GM21717 (cell line): Measurements from ENCODE around the gene SMARCD3.

Experiments
- ATAC-seq: cut with Tn5 transposase; IDR thresholded peaks from one replicate; pipeline ENCODE4 v1.9.1; 2021; ENCODE audit warnings: mild to moderate bottlenecking, moderate library complexity; ENCODE audit not compliant: unreplicated experiment

Gene SMARCD3

DNA sequence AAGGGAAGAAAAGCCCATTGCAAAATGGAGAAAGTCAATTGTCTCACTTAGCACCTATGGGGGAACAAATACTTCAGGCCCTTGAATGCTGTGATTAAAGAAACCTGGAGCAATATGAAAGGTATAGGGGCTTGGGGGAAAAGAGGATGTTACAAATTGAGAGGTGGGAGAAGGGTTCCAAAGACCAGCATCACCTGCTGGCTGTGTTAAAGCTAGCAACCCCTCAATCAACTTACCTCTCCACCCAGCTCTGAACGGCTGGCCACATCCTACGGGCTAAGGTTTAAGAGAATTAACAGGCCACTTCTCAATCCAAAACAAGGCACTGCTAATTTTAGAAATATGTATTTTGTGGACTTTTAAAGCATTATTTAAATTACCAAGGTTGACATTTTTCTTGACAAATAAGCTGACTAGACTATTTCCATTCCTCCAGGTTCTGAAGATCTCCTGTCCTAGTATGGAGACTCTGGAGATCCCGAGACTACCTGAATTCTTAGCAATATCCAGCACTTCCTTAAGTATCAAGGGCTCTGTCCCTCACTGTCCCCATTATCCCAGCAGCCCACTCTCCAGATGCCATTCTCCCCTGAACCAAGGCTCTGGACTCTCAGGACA, 37.2 kb downstream of the SMARCD3 start:
- ATAC-seq: no peak

DNA sequence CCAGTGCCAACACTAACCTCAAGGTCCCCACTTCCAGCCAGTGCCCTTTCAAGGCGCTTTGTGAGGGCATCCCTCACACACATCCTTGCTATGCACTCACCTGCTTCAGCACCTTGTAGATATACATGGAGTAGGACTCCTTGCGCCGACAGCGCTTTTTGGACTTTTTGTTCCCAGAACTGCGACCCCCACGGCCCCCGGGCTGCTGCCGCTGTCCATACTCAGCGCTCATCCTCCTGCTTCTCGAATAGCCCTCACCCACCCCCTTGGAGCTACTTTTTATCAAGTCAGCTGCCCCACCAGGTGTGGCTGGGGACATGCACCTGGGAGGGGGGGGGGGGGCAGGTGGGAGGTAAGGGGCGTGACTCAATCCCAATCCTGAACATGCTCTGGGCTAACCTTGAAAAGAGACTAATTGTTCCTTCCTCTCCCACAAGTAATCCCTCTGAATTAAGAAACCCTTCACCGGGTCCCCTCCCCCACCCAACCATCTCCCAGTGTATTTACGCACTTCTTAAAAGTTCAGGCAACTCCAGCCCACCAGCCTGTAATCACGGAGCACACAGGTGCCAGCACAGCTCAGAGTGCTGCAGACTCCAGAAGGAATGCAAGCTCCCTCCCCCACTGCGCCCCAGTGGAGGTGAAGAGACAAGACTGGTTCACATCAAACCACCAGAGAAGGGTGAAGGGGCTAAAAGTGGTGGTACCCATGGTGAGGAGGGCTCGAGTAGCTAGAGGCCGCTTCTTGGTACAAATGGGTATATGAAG, 38.2 kb downstream of the SMARCD3 start, which contains the start of gene H2BK1:
Gene H2BK1 (minus strand): TSS at position 402 of the 768 bp plus-strand sequence. CDS start 170 bp downstream, at position 232.
- no peak for ATAC-seq

DNA sequence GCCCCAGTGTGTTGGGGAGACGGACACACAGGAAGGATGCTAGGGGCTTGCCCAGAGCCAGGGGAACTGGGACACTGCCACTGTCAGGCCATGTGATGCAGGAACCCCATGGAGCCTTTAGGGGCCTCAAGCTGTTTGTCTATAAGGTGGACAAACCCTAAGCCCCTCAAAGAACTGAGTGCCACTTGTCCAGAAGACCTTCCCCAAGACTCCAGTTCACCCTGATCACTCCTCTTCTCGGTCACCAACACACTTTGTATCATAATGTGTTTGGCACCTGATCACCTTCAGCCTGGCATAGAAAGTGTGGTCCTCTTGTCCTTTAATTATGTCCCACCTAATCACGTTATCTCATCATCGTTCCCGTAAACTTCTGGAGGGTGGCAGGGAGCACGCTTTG, 38.9 kb downstream of the SMARCD3 start:
- no peak for ATAC-seq

DNA sequence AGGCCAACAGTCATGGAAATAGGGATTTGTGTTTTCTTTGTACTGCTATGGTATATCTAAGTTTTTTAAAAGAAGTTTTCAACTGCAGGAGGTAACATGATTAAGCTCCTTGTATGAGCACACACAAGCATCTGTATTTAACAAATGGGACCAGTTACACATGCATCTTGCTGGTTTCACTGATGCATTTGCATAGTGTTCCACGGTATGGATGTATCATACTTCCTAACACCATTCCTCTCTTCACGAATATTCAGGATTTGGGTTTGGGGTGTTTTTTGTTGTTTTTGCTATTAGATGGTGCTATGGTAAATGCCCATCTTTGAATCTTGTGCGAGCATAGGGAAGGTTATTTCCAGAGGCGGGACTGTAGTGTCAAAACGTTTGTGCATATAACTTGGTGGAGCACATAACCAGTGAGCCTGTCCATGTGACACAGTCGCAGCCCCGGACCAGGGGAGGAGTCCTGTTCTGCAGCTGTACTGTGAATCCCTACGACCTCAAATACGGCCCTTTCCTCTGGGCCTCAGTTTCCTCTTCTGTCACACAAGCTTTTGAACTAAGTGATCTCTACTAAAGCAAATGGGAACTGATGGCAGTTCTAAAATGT, 40.1 kb downstream of the SMARCD3 start:
- ATAC-seq: no peak

GRCh38 chr7:151207804-151208203, 40.7 kb downstream of the SMARCD3 start:
- ATAC-seq: no peak

DNA sequence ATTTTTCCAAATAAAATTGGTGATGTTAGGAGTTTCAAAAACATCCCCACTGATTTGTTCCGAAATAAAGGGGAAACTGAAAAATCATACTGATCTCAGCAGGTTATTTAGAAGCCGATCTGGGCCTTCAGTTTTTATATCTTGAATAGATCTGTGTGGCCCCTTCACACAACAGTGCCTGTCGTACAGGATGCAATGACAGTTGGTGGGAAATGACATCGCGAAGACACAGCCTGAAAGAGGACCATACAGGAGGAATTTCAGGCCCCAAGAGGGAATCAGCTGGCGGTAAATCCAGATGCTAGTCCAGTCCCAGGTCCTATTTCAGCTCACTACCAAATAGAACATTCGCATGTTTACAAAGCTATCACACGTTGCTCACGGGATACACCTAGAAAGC, 41.2 kb downstream of the SMARCD3 start:
- ATAC-seq: no peak

GRCh38 chr7:151206914-151207313, 41.6 kb downstream of the SMARCD3 start:
- ATAC-seq: no peak

DNA sequence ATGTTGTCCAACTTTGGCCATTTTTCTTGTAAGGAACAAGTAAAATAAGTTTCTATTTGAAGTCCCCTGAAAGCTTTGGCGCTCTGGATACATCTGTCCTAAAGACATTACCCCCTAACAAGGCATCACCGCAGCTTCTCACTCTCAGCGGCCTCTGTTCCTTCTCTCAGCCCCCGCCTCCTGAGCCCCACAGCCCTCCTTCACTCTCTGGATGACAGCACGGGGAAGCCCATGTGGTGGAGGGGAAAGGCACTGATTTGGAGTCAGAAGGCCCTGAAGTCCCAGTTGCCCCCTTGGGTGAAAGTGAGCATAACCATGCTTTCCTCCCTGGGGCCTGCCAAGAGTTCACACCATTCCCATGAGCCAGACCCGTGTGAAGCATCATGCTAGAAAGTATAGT, 42.8 kb downstream of the SMARCD3 start:
- ATAC-seq: no peak

DNA sequence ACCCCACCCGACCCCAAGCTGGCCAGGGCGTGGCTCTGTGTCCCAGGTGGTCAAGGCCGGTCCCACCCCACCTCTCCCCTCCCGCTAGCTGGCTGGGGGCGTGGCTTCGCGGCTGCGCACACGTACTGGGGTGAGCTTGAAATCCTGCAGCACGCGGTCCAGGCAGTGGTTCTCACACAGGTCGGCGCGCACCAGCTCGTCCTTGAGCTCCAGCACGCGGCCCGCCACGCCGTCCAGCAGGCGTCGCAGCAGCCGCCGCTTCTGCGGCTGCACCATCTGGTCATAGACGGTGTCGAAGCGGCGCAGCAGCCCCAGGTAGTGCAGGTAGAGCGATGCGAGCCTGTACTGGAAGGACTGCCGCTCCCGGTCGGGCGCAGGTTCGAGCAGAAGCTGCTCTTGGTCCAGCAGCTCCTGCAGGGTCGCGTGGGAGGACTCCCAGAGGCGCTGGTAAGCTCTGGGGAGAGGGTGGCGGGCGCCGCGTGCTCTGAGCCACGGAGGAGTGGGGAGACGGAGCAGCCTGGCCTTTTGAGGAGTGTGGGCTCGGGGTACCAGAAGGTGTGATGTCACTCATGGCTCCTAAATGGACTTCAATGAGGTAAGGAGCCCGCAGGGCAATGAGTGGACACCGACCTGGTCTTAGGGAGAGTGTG, 44.0 kb downstream of the SMARCD3 start:
- ATAC-seq: no peak

DNA sequence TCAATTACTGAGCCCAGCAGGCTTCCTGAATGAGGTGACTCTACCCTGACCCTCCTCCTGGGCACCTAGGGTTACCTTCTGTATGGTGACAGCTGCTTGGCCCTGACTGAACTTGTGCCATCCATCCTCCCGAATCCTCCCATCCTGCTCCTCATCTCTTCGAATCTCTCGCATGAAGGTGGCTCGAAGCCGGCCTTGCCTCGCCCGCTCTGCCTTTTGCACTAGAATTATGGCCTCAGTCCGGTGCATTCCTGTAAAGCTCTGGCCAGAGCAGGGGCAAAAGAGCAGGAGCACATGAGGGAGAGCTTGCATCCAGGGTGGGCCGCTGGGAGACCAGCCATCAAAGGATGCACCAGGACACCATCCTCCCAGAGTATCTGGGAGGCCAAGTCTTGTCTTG, 45.7 kb downstream of the SMARCD3 start:
- no peak for ATAC-seq

DNA sequence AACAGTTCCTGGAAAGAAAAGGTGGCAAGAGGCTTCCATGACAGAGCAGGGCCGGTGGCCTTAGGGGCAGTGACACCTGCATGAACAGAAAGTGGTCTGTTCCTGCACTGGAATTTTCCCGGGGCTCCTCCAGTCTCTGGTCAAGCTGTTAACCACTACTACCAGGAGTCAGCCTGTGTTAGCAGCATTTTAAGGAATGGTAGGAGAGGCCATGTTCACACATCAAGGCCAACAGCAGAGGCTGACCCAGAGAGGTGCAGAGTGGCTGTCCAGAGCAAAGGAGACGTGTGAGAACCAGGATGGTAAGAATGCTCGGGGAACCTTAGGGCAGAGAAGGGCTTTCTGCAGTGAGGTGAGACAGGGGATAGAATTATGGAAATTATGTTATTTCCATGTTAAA, 46.7 kb downstream of the SMARCD3 start:
- no peak for ATAC-seq

GRCh38 chr7:151201344-151201743, 47.1 kb downstream of the SMARCD3 start:
- no peak for ATAC-seq

DNA sequence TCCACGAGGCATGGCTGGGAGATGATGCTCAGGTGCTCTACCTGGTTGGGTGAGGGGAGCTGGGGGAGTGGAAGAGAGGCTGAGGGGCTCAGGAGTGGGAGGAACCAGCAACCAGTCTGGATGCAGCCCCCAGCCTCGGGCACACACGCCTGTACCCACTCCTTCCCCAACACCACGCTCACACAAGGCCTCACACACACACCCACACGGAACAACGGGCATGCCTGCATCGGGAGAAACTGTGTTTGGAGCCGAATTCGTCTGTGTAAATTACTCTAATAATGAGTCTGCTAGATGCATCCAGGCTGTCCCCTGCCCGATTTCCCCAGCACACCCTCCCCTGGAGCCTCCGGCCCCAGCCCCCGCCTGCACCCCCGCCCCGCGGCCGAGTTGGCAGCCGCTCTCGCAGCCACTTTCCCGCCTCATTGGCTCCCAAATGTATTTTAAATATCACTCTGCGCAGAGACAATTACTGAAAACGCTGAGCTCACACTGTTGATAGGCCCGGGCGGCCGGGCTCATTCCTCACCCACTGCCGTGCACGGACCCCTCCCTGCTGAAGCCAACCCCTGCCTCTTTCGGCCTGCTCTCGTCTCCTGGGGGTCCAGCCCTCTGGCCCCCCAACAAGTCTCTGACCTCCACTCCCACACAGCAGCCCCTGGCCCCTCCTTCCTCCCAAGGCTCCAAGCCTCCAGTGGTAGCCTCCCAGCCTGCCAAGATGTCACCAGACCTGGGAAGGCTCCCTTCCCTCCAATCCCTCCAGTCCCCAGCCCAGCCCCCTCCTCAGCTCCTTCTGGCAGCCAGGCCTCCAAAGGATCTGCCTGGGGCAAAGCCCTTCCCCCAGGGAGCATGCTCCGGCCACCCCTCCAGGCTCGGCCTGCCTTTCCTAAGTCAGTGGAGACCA, 49.3 kb downstream of the SMARCD3 start:
- no peak for ATAC-seq

GRCh38 chr7:151197932-151198331, 50.6 kb downstream of the SMARCD3 start:
- no peak for ATAC-seq

- ATAC-seq: no peak
These were observed 52.7 kb downstream of the SMARCD3 start for GRCh38 chr7:151195616-151196450.

GRCh38 chr7:151194188-151194587, 54.3 kb downstream of the SMARCD3 start:
- no peak for ATAC-seq

DNA sequence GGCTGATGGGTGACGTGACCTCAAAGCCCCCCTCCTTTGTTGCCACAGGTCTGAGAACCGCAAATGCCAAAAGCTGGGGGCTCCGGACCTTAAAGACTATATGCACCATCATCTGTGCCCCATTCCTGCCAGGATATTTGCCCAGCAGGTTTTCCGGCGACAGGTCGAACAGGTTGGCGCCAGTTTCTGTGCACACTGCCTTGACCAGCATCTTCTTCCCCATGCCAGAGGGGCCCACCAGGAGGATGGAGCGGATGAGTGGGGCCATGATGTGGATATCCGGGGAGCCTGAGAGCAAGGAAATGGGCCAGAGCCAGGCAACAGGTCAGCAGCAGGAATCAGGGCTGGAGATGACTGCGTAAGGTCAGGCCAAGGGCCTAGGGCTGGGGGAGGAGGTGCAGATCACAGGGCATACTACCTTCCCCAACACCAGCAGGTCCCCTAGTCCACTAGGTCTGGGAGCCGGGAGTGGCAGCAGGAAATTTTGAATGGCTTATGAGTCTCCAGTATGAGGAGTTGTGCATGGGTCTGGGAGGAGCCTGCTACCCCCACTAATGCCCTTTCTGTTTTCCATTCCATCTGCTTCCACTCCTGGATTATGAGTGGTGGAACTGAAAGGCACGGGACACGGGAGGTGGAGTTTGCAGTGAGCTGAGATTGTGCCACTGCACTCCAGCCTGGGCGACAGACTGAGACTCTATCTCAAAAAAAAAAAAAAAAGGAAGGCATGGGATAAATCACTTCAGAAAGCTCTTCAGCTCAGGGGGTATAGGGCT, 55.1 kb downstream of the SMARCD3 start:
- ATAC-seq: no peak

GRCh38 chr7:151192002-151192539, 56.4 kb downstream of the SMARCD3 start:
- no peak for ATAC-seq

- ATAC-seq: no peak
These were observed 57.0 kb downstream of the SMARCD3 start for GRCh38 chr7:151191544-151191943.
